H1 (cell line): ENCODE data around the gene ENTPD2.

Experiments used
- EZH2 ChIP-seq: fragments of 200-600 bp; sonication (generic); IDR thresholded peaks from 2 replicates; pipeline ENCODE4 v1.7.1; 2012; ENCODE audit warnings: low read depth, mild to moderate bottlenecking, moderate library complexity, low read length, inconsistent platforms; ENCODE audit not compliant: severe bottlenecking
- KDM1A ChIP-seq: fragments of 200-600, 300-600 bp; sonication (generic); IDR thresholded peaks from 2 replicates; pipeline ENCODE4 v1.7.1; 2016; ENCODE audit warnings: mild to moderate bottlenecking, low read length, borderline replicate concordance
- NRF1 ChIP-seq: IDR thresholded peaks from 2 replicates; pipeline ENCODE4 v1.6.1; 2011; ENCODE audit warnings: mild to moderate bottlenecking, low read depth, low read length, improper control_type of control experiment
- POLR2A ChIP-seq, 2 experiments: IDR thresholded peaks; 1 replicate in 1 of 2; 2 replicates in 1 of 2; pipeline ENCODE4 v1.6.1; 2011; ENCODE audit warnings: low read depth in 2 of 2, low read length in 2 of 2, mild to moderate bottlenecking in 2 of 2; ENCODE audit errors: control extremely low read depth in 1 of 2
- RAD21 ChIP-seq, 2 experiments: IDR thresholded peaks in 1 of 2; conservative IDR thresholded peaks in 1 of 2; 2 replicates each; pipeline ENCODE4 v1.6.1; 2011; ENCODE audit warnings: low read depth in 2 of 2, low read length in 2 of 2, improper control_type of control experiment in 1 of 2, inconsistent platforms in 1 of 2, mild to moderate bottlenecking in 1 of 2, moderate library complexity in 1 of 2
- SIN3A ChIP-seq, 2 experiments: IDR thresholded peaks in 1 of 2; conservative IDR thresholded peaks in 1 of 2; 2 replicates each; pipeline ENCODE4 v1.6.1; 2011 to 2012; ENCODE audit warnings: low read length in 2 of 2, improper control_type of control experiment in 1 of 2, low read depth in 1 of 2, mild to moderate bottlenecking in 1 of 2
- ZNF274 ChIP-seq: IDR thresholded peaks from 2 replicates; pipeline ENCODE4 v1.7.0; 2012; ENCODE audit warnings: low read length, borderline replicate concordance; ENCODE audit errors: extremely low read depth
- TF ChIP-seq, protein P1 (sequence below), 3 experiments: IDR thresholded peaks; 1 replicate in 2 of 3; 2 replicates in 1 of 3; pipeline versions ENCODE4 v1.5.1 to v1.6.1; 2011; ENCODE audit warnings: low read length in 3 of 3, mild to moderate bottlenecking in 3 of 3, inconsistent platforms in 2 of 3, low read depth in 1 of 3, moderate library complexity in 1 of 3; ENCODE audit not compliant: insufficient read depth in 1 of 3; ENCODE audit errors: control extremely low read depth in 1 of 3
- TF ChIP-seq, protein P2 (sequence below): IDR thresholded peaks from 2 replicates; pipeline ENCODE4 v1.6.1; 2012; ENCODE audit warnings: inconsistent platforms

DNA sequence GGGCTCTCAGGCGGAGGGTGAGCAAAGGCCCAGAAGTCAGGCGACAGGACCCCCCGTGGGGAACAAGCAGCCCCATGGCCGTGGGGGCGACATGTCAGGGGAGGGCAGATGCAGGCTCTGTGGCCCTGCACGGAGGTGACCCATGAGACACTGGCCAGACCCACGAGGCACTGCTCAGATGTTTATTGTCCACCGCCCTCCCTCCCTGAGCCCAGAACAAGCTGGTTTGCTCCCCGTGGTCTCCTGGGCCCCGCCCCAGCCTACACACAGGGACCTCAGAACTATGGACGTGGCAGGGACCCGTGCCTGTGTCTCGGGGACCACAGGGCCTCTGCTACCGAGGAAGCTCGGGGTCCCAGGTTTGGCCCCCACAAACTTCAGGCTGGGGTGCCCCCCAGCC lies 23.9 kb downstream of the ENTPD2 start:
- TF ChIP-seq RAD21 (IDR thresholded peaks at IDR 0.05 in 1 of 2, conservative IDR thresholded peaks at IDR 0.05 in 1 of 2; ENCODE audit: low read depth in 2 of 2, low read length in 2 of 2) (no peak), KDM1A (no peak), EZH2 (peak; percentile 4), ZNF274 (no peak), NRF1 (no peak), SIN3A (conservative IDR thresholded peaks at IDR 0.05 in 1 of 2, IDR thresholded peaks at IDR 0.05 in 1 of 2; ENCODE audit: low read depth in 1 of 2, low read length in 2 of 2) (no peak), POLR2A (IDR thresholded peaks at IDR 0.05; ENCODE audit: control extremely low read depth in 1 of 2, low read depth in 2 of 2, low read length in 2 of 2) (no peak)
- TF ChIP-seq, protein P1, sequence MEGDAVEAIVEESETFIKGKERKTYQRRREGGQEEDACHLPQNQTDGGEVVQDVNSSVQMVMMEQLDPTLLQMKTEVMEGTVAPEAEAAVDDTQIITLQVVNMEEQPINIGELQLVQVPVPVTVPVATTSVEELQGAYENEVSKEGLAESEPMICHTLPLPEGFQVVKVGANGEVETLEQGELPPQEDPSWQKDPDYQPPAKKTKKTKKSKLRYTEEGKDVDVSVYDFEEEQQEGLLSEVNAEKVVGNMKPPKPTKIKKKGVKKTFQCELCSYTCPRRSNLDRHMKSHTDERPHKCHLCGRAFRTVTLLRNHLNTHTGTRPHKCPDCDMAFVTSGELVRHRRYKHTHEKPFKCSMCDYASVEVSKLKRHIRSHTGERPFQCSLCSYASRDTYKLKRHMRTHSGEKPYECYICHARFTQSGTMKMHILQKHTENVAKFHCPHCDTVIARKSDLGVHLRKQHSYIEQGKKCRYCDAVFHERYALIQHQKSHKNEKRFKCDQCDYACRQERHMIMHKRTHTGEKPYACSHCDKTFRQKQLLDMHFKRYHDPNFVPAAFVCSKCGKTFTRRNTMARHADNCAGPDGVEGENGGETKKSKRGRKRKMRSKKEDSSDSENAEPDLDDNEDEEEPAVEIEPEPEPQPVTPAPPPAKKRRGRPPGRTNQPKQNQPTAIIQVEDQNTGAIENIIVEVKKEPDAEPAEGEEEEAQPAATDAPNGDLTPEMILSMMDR (IDR thresholded peaks at IDR 0.05; ENCODE audit: control extremely low read depth in 1 of 3, insufficient read depth in 1 of 3, low read depth in 1 of 3, low read length in 3 of 3): no peak
- TF ChIP-seq, protein P2, sequence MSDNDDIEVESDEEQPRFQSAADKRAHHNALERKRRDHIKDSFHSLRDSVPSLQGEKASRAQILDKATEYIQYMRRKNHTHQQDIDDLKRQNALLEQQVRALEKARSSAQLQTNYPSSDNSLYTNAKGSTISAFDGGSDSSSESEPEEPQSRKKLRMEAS: no peak
